Measurements from ENCODE around the gene TNFRSF14.

TNFRSF14 gene

DNA sequence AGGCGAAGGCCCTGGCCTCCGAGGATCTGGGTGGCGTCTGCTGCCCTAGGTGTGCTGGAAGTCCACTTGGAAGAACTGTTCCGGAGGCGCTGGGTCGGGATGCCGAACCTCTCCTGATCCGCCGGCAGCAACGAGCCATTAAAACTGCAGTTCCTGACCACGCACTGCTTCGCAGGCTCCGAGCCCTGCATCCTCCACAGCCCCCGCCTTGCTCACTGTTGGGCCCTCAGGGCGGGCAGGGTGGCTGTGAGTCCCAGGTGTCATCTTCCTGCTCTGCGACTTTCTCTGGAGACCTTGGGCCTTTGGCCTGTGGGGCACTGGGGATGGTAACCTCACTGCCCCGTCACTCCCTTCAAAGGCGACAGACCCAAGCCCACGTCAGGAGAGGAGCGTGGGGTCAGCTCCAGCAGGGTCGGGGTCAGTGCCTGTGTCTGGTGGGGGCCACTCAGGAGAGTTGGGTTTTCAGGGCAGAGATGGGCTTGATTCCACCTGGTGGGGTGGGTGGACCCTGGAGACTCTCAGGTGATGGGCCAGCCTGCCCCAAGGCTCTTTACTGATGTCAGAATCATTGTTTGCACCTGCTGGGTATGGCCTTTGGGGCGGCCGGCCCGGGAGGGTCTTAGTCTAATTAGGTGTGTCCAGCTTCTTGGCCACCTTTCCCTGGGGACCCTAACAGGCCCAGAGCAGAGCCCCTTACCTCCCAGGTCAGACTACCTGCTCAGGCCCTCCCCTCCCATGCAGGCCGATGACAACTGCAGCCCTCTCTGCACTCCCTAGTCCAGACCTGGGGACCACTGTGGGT is 33.5 kb downstream of the TNFRSF14 start:
- no peak for DNase-seq

DNA sequence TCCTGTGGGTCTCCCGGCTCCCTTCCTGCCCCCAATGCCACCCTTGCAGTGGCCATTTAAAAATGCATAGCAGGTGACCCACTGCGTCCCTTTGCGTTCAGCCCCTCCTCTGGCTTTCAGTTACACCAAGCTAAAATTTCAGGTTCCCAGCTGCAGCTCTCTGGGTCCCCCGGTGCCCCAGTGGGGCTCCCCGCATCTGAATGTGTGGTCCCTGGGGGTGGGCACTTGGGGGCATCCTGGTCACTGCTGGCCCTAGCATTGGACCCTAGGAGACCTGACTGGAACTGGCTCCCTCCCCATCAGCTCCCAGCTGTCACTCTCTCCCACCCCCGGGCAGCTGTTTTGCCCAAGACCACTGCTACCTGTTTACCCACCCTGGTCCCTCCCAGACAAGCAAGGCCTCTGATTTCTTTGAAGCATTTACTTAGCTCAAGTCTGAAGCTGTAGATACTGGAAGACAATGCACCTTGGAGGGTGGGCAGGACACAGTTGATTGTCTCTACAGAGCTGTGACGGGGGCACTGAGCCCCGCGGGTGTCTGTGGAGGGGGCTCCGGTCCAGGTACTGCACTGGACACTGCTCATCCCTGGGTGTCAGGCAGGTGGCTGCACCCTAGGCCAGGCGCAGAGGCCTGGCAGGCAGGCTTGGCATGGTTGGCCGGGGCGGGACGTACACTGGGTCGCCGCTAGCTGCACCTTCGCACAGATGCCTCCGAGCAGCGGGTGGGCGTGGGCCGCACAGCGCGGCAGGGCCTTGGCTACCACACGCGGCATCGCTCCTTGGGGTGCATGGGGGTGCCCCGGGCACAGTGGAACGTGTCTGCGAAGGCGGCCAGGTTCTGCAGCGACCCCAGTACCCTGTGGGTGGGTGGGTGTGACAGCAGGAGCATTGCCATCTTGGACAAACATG is 34.3 kb downstream of the TNFRSF14 start:
- DNase-seq = no peak

DNA sequence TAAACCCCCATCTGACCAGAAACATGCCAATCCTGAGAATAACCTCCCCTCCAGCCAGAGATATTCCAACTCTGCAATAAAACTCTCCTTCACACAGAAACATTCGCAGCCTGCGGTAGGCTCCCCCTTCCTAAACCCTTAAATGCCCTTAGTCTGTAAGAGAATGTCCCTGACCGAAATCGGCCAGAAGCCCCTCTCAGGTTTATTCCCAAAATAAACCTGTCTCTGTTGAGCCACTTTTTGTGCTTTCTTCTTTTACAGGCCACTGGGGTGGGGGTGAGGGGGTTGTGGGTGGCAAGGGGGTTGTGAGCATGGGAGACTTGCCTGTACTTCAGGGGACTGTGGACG is 35.0 kb downstream of the TNFRSF14 start:
- no peak for DNase-seq

DNA sequence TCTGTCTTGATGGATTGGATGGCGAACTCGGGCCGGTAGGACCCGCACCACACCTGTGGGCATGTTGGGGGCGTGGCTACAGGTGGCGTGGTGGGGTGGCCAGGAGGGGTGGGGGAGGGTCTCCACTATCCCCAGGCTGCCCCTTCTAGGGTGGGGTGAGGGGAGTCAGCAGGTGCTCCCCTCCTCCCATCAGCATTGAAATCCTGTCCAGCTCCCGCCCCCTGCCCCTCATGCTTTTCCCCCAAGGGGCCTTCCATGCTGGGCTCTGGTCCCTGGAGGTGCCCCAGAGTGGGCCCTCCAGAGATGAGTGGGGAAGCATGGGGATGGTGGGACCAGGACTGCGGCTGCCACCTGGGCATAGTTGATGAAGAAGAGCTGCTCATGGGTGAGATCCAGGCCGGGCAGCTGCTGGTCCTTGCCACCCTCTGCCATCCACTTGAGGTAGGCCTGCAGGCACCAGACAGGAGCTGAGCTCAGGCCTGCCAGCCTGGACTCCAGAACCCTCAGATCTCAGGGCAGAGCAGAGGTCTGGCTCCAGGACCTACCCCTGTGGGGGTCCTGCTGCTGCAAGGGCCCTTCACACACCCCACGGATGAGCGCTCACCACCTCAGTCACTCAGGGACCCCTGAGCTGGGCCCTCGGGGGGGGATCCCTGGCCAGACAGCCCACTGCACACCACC is 35.5 kb downstream of the TNFRSF14 start:
- no peak for DNase-seq

DNA sequence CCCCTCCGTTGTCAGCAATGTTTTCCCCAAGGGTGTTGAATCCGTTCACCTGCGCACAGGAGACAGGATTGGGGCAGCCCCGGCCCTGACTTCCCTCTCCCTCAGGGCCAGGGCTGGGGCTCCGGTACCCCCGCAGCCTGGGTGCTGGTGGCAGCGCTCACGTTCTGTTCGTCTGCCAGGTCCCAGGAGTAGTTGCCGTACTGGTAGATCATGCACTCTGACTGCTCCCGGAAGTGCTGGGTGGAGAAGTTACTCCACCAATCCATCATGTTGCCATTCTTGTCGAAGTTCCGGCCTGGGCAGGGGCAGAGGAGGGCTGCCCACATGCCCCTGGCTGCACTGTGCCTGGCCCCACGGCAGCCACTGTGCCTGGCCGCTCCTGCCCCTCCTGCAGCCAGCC is 36.5 kb downstream of the TNFRSF14 start:
- no peak for DNase-seq

DNA sequence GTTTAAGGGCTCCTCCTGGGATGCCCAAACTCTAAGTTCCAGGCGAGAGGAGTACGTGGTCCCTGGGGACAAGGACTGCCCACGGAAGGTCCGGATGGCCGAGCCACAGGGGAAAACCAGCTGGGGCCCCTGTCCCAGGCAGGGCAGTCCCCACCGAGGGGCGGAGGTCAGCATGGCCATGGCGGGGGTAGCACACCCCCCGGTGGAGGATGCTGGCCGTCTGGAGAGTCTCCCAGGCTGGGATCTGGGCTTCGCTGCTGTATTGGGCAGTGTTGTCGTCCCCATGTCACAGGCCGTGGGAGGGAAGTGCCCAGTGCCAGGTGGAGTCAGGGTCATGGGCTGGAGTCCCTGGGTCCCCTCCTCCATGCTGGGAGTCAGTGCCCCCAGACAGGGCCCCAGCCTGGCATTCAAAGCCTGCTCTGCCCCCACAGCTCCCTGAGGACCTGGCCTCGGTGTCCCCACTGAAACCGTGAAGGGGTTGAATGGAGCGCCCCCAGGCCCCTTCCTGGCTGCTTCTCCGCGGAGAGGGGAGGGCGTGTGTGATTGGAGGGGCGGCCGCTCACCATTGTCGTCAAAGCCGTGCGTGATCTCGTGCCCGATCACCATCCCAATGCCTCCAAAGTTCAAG is 37.2 kb downstream of the TNFRSF14 start:
- DNase-seq = no peak

DNA sequence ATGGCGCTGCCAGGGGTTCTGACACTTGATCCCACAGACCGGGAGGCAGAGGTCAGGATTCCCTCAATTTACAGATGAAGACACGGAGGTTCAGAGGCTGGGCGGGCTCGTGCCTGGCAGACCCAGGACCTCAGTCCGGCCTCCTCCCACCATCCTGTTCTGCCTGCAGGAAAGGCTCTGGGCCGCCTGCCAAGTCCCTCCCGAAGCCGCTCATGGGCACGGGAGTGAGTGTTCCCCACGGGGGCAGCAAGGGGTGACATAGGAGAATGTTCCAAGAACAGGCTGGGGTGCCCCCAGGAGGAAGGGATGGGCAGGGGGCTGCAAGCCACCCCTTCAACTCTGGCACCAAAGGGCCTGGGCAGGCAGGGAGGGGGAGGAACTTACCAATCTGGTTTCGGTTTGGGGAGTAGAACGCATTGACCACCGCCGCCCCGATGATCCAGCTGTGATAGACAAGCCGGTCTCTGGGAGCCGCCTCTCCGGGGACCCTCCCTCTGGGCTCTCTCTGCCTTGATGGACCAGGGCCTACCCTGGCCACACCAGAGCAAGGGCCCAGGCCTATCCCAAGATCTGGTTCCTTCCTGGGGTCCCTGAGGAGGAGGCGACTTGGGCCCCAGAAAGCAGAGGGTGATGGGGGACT is 38.0 kb downstream of the TNFRSF14 start:
- DNase-seq = no peak

DNA sequence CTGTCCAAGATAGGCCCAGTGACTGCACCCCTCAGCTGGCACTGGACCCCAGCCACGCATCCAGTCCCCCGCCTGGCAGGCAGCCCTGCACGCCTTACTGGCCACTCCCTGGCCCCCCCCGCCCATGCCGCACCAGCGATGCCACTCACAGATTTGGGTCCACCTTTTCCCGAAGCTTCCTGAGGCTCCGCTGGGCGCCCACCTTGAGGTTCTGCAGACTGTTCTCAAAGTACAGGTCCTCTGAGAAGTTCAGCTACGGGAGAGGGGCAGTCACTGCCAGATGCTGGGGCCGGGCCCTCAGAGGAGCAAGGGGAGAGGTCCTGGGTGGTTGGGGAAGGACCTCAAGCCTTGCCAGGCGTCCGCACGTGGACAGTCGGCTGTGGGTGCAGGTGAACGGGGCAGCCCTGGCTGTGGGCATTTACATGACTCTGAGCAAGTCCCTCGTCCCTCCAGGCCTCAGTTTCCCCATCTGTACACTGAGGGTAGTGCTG is 38.5 kb downstream of the TNFRSF14 start:
- DNase-seq = no peak

DNA sequence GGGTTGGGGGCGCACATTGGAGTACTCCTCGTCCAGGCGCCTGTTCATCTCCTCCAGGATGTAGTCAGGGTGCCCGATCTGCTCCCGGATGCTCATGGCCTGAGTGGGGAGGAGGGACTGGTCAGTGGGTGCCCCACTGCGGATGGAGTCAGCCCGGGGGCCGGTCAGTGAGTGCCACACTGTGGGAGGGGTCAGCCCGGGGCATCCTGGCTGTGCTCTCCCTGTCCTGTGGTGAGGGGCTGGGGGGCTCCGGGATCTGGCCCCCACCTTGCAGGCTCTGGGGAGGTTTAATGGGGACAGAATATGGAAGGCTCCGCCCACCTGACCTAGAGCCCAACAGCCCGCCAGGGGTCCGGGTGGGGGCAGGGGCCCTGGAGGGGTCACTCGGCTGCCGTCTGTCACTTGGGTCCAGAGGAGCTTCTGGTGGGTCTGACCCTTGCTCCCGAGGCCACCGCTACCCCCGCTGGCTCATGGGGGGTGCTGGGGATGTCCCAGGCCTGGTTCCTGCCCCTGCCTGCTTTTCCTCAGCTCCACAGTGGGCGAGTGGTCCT is 39.2 kb downstream of the TNFRSF14 start:
- no peak for DNase-seq

DNA sequence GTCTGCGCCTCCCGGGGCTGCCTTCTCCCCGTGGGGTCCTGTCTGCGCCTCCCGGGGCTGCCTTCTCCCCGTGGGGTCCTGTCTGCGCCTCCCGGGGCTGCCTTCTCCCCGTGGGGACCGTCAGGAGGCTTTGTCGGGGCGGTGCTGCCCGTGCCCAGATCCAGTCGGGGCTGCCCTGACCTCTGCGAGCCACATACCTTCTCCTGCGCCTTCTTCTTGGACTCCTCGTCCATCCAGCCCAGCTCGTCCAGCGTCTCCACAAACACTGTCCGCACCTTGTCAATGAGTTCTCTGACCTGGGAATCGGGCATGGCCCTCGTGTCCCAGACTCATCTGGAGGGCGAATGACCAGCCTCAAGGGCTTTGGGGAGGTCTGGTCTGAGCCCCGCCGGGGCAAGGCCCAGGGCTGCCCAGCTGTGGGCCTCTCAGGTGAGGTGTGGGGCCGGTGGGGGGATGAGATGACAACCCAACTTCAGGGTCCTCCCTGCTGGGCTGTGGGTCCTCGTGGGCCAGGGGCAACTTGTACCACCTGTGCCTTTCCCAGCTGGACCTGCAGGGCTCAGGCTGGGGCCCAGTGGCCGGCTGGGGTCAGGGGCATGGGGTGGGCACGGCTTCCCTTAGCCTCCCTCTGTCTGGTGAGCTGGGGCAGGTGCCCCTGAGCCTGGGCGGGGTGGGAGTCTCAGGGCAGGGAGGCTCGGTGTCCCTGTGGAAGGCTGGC is 39.8 kb downstream of the TNFRSF14 start:
- no peak for DNase-seq

DNA sequence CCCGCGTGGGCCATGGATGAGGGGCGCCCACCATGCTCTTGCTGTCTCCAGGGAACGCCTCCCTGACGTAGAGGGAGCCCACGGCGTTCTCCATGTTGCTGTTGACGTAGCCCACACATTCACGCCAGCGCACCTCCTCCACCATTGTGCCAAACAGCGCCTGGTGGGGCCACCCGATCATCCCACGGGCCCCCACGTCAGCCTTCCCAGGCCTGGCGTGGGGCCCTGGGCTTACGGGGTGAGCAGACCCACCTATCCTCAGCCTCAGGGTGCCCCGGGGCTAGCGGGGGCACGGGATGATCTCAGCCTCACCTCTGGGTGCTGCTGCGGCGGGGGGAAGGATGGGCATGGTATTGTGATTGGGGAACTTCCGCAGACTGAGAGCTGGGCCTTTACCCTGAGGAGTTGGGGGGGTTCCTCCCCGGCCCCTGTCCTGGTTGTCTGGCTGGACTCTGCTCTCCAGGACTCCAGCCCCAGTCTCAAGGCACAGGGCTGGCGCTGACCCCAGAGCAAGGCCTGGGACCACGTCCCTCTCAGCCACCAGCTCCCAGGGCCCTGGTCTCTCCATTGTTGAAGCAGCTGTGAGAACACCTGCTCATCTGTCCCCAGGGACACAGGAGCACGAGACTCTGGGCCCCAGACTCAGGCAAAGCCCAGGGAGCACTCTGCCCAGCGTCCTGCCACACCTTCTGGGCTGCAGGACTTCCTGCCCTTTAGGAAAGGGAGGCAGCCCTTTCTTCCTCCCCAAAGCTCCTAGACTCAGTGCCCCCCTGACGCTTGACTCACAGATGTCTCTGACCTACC is 40.6 kb downstream of the TNFRSF14 start:
- DNase-seq = no peak

DNA sequence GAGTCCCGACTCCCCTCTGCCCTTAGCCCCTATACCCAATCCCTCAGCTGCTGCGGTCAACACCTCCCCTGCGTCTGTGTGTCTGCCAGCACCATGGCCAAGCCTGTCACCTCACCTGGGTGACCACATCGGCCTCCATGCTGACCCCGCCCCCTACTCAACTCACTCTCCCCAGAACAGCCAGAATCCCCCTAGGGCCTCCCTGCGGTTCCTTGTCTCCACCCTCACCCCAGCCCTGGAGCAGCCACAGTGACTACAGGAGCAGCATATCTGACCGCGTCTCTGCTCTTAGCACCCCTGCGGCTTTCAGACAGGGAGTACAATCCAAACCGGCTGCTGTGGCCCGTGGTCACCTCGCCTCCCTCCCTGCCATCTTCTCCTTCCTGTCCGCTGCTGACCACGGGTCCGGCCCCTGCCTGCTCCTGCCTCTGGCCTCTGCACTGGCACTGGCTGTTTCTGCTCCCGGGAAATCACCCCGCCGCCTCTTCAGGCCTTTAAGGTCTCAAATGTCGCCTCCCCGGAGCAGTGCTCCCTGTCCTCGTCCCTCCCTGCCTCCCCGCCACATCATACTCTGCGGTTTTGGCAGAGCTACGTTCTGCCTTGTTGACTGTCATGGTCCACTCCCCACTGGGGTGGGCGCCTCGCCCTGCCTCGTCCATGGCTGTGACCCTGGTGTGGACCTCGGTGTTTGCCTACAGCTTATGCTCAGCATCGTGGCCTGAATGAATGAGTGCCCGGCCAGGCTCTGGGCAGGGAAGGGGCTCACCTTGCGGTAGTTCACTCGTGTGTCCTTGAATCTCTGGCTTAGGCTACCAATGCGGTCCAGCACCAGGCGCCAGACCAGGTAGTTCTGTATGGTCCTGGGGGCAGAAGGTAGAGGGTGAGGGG is 41.5 kb downstream of the TNFRSF14 start:
- DNase-seq = no peak

DNA sequence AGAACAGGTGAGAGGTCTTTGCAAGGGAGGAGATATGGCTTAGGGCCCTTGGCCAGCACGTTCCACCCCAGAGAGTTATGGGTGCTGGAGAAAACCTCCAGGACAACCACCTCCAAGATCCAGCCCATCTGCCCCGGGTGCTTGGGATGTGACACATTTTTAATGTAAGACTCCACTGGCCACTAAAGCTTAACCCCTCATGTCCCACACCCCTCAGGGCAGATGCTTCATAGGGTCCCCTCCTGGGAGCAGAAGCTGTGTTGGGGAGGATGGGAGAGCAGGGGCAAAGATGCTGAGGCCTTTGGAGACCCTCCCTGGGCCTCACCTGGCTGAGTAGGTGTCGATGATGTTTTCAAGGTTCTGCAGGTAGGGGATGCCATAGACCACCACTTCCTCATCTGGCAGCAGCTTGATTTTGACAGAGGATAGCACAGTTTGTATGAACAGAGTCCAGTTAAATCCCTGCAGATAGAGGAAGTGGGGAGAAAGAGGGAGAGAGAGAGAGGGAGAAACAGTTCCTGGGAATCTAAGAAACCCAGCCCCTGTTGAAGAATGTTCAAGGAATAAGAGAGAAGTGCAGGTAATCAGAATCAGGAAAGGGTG is 42.3 kb downstream of the TNFRSF14 start:
- no peak for DNase-seq

DNA sequence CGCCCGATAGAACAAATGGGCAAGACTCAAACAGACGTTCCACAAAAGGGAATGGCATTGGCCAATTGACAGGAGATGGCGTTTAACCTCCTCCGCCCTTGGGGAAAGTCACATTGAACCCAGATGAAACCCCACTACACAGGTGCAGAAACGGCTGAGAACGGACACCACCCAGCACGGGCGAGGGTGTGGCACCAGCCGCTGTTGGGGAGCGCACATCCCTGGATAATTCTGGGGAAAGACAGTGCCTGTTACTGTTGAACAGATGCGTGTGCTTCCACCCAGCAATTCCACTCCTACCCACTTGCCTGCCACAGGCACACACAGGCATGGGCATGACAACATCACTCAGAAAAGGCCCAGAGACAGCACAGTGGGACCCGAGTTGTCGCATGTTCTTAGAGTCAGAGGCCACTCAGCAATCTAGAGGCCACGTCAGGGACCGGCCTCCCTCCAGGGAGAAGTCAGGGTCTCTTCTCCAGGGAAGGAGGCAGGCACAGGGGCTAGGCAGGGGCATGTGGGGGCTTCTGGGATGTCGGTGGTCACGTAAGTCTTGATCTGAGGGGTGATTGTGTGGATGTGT is 45.6 kb downstream of the TNFRSF14 start:
- DNase-seq = no peak

DNA sequence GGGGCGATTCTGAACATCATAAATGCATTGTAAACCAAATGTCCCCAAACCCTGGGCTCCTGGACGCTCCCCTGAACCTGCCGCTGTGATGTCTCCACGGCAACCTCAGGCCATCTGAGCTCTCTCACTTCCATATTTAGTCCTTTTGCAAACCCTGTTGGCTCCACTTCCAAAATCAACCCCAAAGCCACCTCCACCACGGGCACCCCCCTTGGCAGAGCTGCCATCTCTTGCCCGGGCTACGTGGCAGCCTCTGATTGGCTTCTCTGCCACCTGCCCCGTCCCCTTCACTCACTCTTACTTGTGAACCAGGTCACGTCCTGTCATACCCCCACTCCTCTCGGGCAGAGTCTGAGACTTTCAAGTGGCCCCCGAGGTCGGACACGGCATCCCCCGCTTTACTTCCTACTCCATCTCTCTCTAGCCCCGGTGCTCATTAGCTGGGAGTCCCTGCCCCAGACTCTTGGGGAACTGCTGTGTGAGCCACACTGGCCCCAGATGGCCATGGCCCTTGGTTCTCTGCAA is 46.2 kb downstream of the TNFRSF14 start:
- no peak for DNase-seq

DNA sequence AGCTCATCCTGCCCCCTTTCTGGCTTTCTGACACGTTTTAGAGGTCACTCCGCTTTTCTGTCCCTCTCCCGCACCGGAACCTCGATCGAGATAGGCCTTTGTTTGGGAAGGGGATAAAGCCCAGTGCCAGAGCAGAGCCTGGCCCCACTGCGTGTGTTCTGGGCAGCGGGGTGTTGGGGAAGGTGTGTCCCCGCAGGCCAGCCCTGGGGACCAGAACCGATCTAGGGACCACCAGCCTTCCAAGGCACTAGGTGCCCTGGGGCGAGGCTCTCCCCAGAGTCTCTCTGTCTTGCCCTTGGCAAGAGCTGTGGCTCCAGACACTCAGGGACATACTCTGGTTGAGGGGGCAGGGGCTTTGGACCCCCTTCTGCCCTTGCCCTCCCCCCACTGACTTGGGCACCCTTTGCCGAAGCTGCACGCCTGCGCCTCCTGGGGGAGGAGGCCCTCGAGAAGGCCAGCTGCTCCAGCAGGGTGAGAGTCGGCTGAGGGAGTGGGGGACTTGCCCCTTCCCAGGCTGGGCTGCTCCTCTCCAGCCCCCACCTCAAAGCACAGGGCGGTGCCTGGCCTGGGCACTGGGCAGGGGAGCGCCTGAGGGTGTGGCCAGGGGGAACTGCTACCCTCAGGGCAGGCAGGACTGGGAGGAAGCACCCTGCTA is 46.8 kb downstream of the TNFRSF14 start:
- no peak for DNase-seq

DNA sequence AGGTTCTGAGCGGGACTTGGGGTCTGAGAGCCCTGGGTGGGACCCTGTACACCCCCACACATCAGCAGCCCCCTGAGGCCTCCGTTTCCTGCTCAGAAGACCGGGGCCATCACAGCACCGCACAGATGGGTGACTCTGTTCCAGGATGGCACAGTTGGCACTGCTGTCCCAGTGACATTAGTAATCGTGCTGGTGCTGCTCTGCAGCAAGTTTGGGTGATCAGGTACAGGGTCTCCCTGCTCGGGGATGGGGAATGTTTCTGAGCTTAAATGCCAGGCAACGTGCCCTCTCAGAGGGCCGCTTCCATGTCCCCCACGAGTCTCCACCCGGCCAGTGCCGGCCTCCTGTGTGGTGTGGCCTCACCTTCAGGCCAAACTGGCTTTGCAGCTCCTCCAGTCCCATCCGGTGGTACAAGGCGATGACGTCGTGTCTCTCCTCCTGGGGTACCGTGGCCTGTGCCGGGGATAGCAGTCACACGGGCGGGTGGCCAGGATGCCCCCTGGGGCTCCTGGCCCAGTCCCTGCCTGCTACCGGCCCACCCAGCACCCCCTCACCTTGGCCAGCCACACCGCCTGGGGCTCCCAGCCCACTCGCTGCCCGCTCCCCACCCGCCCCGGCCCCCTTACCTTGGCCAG is 47.5 kb downstream of the TNFRSF14 start:
- no peak for DNase-seq

Data from inflammatory macrophage treated with lipopolysaccharide for 1 hour (primary cell).